ENCODE data around the gene ZNF831.

DNA sequence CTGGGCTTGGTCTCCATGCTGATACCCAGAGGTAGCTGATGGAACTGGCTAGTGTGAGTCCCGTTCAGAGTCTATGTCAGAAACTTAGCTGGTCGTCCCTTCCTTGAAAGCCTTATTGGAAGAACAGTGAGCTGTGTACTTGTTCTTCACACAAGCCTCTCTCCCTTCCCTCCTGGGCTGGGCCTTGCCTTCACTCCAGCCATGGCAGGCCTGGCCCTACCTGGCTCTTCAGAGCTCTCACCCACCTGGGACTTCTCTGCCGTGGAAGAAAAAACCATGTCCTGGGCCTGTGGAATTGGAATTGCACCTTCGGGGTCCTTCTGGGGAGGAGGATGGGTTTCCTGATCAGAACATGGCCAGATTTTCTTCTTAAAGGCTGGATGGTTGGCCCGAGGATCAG, 20.3 kb upstream of the ZNF831 start:
- TF ChIP-seq CTCF (IDR thresholded peaks at IDR 0.05) (no peak), EP300 (IDR thresholded peaks at IDR 0.05) (no peak)
